ENCODE results near the gene GPR179. TPM values are rescaled to one million over a fixed set of nuclear protein-coding genes. Genes with fewer than 3 reads are reported as not detected.

The GPR179 gene
- total RNA-seq, 1 experiment from 2014 or later, result 0.17 TPM

GRCh38 chr17:38329284-38329683 is 14.5 kb downstream of the GPR179 start (continued):
- TF ChIP-seq, protein P1, sequence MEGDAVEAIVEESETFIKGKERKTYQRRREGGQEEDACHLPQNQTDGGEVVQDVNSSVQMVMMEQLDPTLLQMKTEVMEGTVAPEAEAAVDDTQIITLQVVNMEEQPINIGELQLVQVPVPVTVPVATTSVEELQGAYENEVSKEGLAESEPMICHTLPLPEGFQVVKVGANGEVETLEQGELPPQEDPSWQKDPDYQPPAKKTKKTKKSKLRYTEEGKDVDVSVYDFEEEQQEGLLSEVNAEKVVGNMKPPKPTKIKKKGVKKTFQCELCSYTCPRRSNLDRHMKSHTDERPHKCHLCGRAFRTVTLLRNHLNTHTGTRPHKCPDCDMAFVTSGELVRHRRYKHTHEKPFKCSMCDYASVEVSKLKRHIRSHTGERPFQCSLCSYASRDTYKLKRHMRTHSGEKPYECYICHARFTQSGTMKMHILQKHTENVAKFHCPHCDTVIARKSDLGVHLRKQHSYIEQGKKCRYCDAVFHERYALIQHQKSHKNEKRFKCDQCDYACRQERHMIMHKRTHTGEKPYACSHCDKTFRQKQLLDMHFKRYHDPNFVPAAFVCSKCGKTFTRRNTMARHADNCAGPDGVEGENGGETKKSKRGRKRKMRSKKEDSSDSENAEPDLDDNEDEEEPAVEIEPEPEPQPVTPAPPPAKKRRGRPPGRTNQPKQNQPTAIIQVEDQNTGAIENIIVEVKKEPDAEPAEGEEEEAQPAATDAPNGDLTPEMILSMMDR (IDR thresholded peaks at IDR 0.05 in 2 of 3, conservative IDR thresholded peaks at IDR 0.05 in 1 of 3; ENCODE audit: borderline replicate concordance in 1 of 3, insufficient read depth in 1 of 3, low read depth in 2 of 3, low read length in 2 of 3), result no peak

DNA sequence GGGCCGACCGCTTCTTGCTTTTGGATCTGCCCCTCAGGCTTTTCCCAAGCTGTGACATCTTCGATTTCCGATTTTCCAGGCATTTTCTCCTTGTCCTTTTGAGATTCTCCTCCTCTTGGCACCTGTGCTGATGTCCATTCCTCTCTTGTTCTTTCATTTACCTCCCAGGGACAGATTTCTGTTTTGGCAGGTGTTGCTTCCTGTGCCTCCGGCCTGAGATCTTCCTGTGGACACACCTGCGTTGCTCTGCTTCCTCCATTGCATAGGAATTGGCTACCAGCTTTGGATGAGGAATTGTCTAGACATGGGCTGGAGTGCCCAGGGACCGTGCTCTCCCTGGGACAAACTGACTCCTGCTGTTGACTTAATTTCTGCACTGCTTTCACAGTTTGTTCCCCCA is 15.1 kb downstream of the GPR179 start:
- ATAC-seq (no peak), DNase-seq (ENCODE audit: low read depth, low spot score) (no peak)
- H3K79me2 ChIP-seq (ENCODE audit: insufficient read depth, low read length), result no peaks in the 10 kb centered on the region
- no peaks in the 10 kb centered on the region for H3K4me1 ChIP-seq (ENCODE audit: control insufficient read depth in 1 of 2, insufficient read depth in 2 of 2, low read length in 2 of 2)
- no peak overlapping the region for H2AFZ ChIP-seq (ENCODE audit: low read depth, low read length, poor library complexity, severe bottlenecking)
- no peaks in the 10 kb centered on the region for H3K27me3 ChIP-seq (ENCODE audit: insufficient read depth, low read length)
- H4K20me1 ChIP-seq (ENCODE audit: insufficient read depth), result no peaks in the 10 kb centered on the region
- ChIA-PET CTCF (interaction anchor here (1.5 kb wide), 1 partner anchor 21 kb away, joined by 4 read pairs; no protein-coding TSS in a partner anchor), POLR2A (no interaction called here), RAD21 (ENCODE audit: low non-redundant PET in 1 of 2, low total read pairs in 2 of 2, uncharacterized antibody in 2 of 2, unreplicated experiment in 2 of 2) (no interaction called here)
- BruUV-seq (replicated peaks), result no TSS peak
- intact Hi-C loops (cut with micrococcal nuclease), result no loop called here
- no peak overlapping the region for H3K27ac ChIP-seq (ENCODE audit: low read depth, low read length)
- H3K9me3 ChIP-seq (ENCODE audit: control insufficient read depth in 1 of 2, insufficient read depth in 1 of 2, low read depth in 1 of 2, low read length in 2 of 2), result no peaks in the 10 kb centered on the region
- H3K9me2 ChIP-seq (ENCODE audit: insufficient read depth), result no peaks in the 10 kb centered on the region
- no peak overlapping the region for H3K4me2 ChIP-seq (ENCODE audit: low read length)
- H3K36me3 ChIP-seq (ENCODE audit: control insufficient read depth in 1 of 2, insufficient read depth in 2 of 2, low read length in 2 of 2), result no peaks in the 10 kb centered on the region; a peak in 2 of 4 replicates
- no peak overlapping the region for H3K4me3 ChIP-seq (replicated peaks in 1 of 2; ENCODE audit: low read depth in 1 of 2, low read length in 2 of 2)
- TF ChIP-seq EZH2 (IDR thresholded peaks at IDR 0.05), result no peak
- TF ChIP-seq ATF3 (IDR thresholded peaks at IDR 0.05), result no peak
- TF ChIP-seq, protein P2, sequence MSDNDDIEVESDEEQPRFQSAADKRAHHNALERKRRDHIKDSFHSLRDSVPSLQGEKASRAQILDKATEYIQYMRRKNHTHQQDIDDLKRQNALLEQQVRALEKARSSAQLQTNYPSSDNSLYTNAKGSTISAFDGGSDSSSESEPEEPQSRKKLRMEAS (IDR thresholded peaks at IDR 0.05), result no peak
- TF ChIP-seq YY1 (IDR thresholded peaks at IDR 0.05; ENCODE audit: extremely low read depth, insufficient replicate concordance, low read depth, low read length), result no peak
- TF ChIP-seq, protein P3, sequence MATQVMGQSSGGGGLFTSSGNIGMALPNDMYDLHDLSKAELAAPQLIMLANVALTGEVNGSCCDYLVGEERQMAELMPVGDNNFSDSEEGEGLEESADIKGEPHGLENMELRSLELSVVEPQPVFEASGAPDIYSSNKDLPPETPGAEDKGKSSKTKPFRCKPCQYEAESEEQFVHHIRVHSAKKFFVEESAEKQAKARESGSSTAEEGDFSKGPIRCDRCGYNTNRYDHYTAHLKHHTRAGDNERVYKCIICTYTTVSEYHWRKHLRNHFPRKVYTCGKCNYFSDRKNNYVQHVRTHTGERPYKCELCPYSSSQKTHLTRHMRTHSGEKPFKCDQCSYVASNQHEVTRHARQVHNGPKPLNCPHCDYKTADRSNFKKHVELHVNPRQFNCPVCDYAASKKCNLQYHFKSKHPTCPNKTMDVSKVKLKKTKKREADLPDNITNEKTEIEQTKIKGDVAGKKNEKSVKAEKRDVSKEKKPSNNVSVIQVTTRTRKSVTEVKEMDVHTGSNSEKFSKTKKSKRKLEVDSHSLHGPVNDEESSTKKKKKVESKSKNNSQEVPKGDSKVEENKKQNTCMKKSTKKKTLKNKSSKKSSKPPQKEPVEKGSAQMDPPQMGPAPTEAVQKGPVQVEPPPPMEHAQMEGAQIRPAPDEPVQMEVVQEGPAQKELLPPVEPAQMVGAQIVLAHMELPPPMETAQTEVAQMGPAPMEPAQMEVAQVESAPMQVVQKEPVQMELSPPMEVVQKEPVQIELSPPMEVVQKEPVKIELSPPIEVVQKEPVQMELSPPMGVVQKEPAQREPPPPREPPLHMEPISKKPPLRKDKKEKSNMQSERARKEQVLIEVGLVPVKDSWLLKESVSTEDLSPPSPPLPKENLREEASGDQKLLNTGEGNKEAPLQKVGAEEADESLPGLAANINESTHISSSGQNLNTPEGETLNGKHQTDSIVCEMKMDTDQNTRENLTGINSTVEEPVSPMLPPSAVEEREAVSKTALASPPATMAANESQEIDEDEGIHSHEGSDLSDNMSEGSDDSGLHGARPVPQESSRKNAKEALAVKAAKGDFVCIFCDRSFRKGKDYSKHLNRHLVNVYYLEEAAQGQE (IDR thresholded peaks at IDR 0.05; ENCODE audit: low read depth), result no peak
- no peak for TF ChIP-seq ZBTB33 (IDR thresholded peaks at IDR 0.05; ENCODE audit: extremely low read depth, insufficient replicate concordance, low read length)
- TF ChIP-seq JUND (IDR thresholded peaks at IDR 0.05), result no peak
- TF ChIP-seq FOSL1 (IDR thresholded peaks at IDR 0.05; ENCODE audit: low read depth), result no peak
- TF ChIP-seq SIN3A (IDR thresholded peaks at IDR 0.05; ENCODE audit: low read depth), result no peak
- TF ChIP-seq EZH2phosphoT487 (IDR thresholded peaks at IDR 0.05; ENCODE audit: borderline replicate concordance), result no peak
- H3K9ac ChIP-seq (ENCODE audit: low read length), result no peak overlapping the region

All from HCT116 (cell line).